NCI-H446 (cell line): ENCODE data around the gene MTCL1.
A peak's percentile ranks its signal among the peaks of the same experiment; 100 is the strongest.

ENCODE experiments used
- DNase-seq, 2 experiments: peaks; one replicate each; lab custom pipeline; 2025; lab: John Stamatoyannopoulos, UW

MTCL1 gene

DNA sequence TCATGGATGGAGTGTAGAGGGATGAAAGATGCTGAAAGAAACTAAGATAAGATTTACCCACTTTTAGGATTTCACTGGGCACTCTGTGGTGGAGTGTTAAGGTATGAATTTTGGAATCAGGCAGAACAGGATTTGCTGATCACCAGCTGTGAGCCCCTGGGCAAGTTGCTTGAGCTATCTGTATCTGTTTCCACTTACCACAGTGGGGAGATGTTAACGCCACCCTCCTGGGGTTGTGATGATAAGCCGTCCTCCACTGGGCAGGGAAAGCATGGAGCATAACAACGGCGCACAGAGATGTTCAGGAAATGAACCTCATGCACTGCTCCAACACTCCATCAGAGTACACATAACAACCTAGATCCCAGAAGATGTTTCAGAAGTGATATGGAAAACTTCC is 160.6 kb downstream of the MTCL1 start:
- DNase-seq, result no peak

- no peak for DNase-seq
These were observed 161.3 kb downstream of the MTCL1 start for GRCh38 chr18:8866679-8867078.

DNA sequence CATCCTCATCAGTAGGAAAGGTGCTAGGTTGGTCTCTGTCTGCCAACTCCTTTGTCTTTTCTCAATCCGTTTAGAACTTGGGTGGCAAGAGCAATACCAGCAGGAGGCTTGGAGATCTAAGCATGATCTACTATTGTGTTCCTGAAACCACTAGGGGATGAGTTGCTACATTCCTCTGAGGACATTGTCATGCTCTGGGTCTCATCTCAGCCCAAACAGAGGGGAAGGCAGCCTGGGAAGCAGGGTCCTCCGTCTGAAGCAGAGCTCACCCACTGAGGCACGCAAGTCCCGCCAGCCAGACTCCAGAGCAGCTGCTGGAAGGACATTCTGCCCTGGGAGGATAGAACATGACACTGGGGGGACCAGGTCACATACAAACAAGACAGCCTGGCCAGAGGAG is 162.9 kb downstream of the MTCL1 start:
- no peak for DNase-seq

- no peak for DNase-seq
These were observed 163.5 kb downstream of the MTCL1 start for GRCh38 chr18:8868779-8869415.

DNA sequence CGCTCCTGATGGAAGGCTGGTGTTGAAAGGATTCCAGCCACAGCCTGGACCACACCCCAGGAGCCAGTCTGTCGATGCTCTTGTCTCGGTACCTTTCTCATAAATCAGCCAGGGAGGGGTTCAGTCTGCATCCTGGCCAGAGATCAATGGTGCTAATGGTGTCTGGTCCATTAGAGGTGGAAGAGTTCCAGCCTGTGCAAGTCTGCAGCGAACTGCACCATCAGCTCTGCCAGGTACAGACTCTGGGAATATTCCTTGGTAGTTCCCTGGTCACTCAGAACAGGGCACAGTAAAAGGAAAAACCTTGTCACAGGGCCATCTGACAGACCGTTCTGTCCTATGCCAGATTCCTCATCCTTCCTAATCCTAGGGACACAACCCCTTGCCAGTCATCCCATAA is 164.3 kb downstream of the MTCL1 start:
- DNase-seq, result peak; percentile 58 to 86

GRCh38 chr18:8870528-8870927 is 165.2 kb downstream of the MTCL1 start:
- DNase-seq, result peak; percentile 58 to 79

DNA sequence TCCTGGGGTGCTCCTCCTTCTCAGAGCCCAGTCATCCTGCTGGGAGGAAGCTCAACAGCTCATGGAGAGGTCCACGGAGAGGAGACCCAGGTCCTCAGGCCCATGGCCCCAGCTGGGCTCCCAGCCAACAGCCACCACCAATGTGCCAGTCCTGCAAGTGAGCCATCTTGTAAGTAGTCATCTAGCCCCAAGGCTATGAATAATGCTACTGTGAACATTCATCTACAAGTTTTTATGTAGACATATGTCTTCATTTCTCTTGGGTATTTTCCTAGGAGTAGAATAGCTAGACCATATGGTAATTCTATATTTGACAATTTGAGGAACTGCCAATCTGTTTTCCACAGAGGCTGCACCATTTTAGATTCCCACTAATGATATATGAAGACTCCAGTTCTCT is 166.1 kb downstream of the MTCL1 start:
- peak in 1 of 2 experiments; percentile 88 for DNase-seq

- no peak for DNase-seq
These were observed 169.5 kb downstream of the MTCL1 start for GRCh38 chr18:8874872-8875271.

GRCh38 chr18:8876887-8877286 is 171.5 kb downstream of the MTCL1 start:
- DNase-seq, result no peak

- no peak for DNase-seq
These were observed 175.7 kb downstream of the MTCL1 start for GRCh38 chr18:8881103-8881502.
